SU-DHL-6 (cell line): ENCODE measurements around the gene EIF4G1.

Experiments
- EZH2phosphoT487 ChIP-seq: fragments of 200-600 bp; sonication (generic), shearing (Covaris generic); conservative IDR thresholded peaks from 2 replicates; pipeline ENCODE4 v1.6.1; 2018; ENCODE audit warnings: mild to moderate bottlenecking, antibody characterized with exemption, low read length, moderate library complexity, mixed read lengths
- TF ChIP-seq, protein P1 (sequence below): fragments of 200-600 bp; sonication (generic); IDR thresholded peaks from one replicate; pipeline ENCODE4 v1.5.1; 2017; ENCODE audit warnings: antibody characterized with exemption, mild to moderate bottlenecking, low read length, moderate library complexity; ENCODE audit not compliant: insufficient read depth, poor library complexity, severe bottlenecking

- TF ChIP-seq, protein P1, sequence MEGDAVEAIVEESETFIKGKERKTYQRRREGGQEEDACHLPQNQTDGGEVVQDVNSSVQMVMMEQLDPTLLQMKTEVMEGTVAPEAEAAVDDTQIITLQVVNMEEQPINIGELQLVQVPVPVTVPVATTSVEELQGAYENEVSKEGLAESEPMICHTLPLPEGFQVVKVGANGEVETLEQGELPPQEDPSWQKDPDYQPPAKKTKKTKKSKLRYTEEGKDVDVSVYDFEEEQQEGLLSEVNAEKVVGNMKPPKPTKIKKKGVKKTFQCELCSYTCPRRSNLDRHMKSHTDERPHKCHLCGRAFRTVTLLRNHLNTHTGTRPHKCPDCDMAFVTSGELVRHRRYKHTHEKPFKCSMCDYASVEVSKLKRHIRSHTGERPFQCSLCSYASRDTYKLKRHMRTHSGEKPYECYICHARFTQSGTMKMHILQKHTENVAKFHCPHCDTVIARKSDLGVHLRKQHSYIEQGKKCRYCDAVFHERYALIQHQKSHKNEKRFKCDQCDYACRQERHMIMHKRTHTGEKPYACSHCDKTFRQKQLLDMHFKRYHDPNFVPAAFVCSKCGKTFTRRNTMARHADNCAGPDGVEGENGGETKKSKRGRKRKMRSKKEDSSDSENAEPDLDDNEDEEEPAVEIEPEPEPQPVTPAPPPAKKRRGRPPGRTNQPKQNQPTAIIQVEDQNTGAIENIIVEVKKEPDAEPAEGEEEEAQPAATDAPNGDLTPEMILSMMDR: no peak
- TF ChIP-seq EZH2phosphoT487: no peak
These were observed 37.2 kb downstream of the EIF4G1 start for GRCh38 chr3:184351511-184352148.
